B cell (primary cell): Measurements from ENCODE around the gene APOB. TPM values are rescaled to one million over a fixed set of nuclear protein-coding genes. Genes with fewer than 3 reads are reported as not detected.

Experiments
- ATAC-seq: fragments of 200-7000 bp; cut with Tn5 transposase; one replicate; pipeline ENCODE4 v1.10.0; 2021; ENCODE audit warnings: low read depth, mild to moderate bottlenecking, moderate number of reproducible peaks, moderate library complexity
- CTCF ChIA-PET: fragments of 350-600 bp; sonication (Branson Sonifier 250); formaldehyde crosslinking; loops from one replicate; lab custom pipeline; 2021; ENCODE audit warnings: antibody characterized with exemption, inconsistent platforms; lab: Charles Lee
- POLR2A ChIA-PET: fragments of 350-600 bp; sonication (Branson Sonifier 250); formaldehyde crosslinking; loops from one replicate; lab custom pipeline; 2021; ENCODE audit warnings: antibody characterized with exemption; lab: Charles Lee
- DNase-seq: peaks from one replicate; pipeline ENCODE4 v3.0.0; 2013
- H2AFZ ChIP-seq: 2 replicates; pipeline ENCODE4 v1.6.1; 2012; ENCODE audit warnings: mild to moderate bottlenecking, low read depth, low read length; ENCODE audit not compliant: insufficient read depth, poor library complexity, severe bottlenecking
- H3K27ac ChIP-seq, 2 donors: 1 replicate in 1 of 2; 2 replicates in 1 of 2; pipeline ENCODE4 v1.5.1; 2012 to 2013; ENCODE audit warnings: low read length in 2 of 2, mild to moderate bottlenecking in 2 of 2, moderate library complexity in 1 of 2
- H3K27me3 ChIP-seq, 4 experiments: fragments of 200-600 bp in 1 of 4; sonication (generic) in 1 of 4; replicated peaks in 1 of 4; 1 replicate in 2 of 4; 2 replicates in 2 of 4; pipeline versions ENCODE4 v1.6.1 to v1.7.0; 2013 to 2016; ENCODE audit warnings: low read length in 3 of 4, mild to moderate bottlenecking in 2 of 4, mixed read lengths in 1 of 4, moderate library complexity in 1 of 4; ENCODE audit not compliant: insufficient read depth in 4 of 4, control insufficient read depth in 3 of 4; ENCODE audit errors: control extremely low read depth in 1 of 4
- H3K36me3 ChIP-seq, 2 experiments: replicated peaks in 1 of 2; 1 replicate in 1 of 2; 2 replicates in 1 of 2; pipeline versions ENCODE4 v1.6.1 to v1.7.1; 2013; ENCODE audit warnings: low read length in 1 of 2; ENCODE audit not compliant: insufficient read depth in 2 of 2, control insufficient read depth in 1 of 2; ENCODE audit errors: control extremely low read depth in 1 of 2, extremely low read depth in 1 of 2
- H3K4me1 ChIP-seq, 2 donors: fragments of 200-600 bp in 1 of 2; sonication (generic) in 1 of 2; 1 replicate in 1 of 2; 2 replicates in 1 of 2; pipeline versions ENCODE4 v1.5.1 to v1.6.1; 2013 to 2017; ENCODE audit warnings: low read length in 2 of 2; ENCODE audit not compliant: control insufficient read depth in 2 of 2, insufficient read depth in 2 of 2
- H3K4me2 ChIP-seq: replicated peaks from 2 replicates; pipeline ENCODE3; 2012; ENCODE audit warnings: mild to moderate bottlenecking, low read depth, low read length; ENCODE audit not compliant: poor library complexity, severe bottlenecking
- H3K4me3 ChIP-seq, 5 experiments: fragments of 200-600 bp in 1 of 5; sonication (generic) in 1 of 5; 1 replicate in 3 of 5; 2 replicates in 2 of 5; pipeline versions ENCODE4 v1.5.1 to v1.7.0; 2011 to 2016; ENCODE audit warnings: low read length in 4 of 5, mild to moderate bottlenecking in 4 of 5, low read depth in 2 of 5, control low read depth in 1 of 5, moderate library complexity in 1 of 5; ENCODE audit not compliant: insufficient read depth in 1 of 5; ENCODE audit errors: control extremely low read depth in 1 of 5, extremely low read depth in 1 of 5
- H3K79me2 ChIP-seq: fragments of 200-600 bp; sonication (generic); one replicate; pipeline ENCODE4 v1.6.0; 2016; ENCODE audit warnings: low read length; ENCODE audit not compliant: control insufficient read depth, insufficient read depth
- H3K9ac ChIP-seq: fragments of 200-600 bp; sonication (generic); 2 replicates; pipeline ENCODE4 v1.6.1; 2017; ENCODE audit warnings: mild to moderate bottlenecking, low read length, moderate library complexity
- H3K9me3 ChIP-seq, 3 donors: one replicate each; pipeline versions ENCODE4 v1.6.1 to v1.7.1; 2013; ENCODE audit warnings: low read length in 2 of 3; ENCODE audit not compliant: control insufficient read depth in 2 of 3, insufficient read depth in 1 of 3; ENCODE audit errors: control extremely low read depth in 1 of 3
- H4K20me1 ChIP-seq: 2 replicates; pipeline ENCODE4 v1.6.0; 2012; ENCODE audit warnings: mild to moderate bottlenecking, low read length; ENCODE audit not compliant: insufficient read depth, control insufficient read depth, poor library complexity, severe bottlenecking
- H3K27ac Mint-ChIP-seq: one replicate; pipeline ENCODE4 v1.8.0; 2021; ENCODE audit warnings: mixed read lengths
- H3K27me3 Mint-ChIP-seq: one replicate; pipeline ENCODE4 v1.8.0; 2021; ENCODE audit warnings: mixed read lengths
- H3K4me1 Mint-ChIP-seq: one replicate; pipeline ENCODE4 v1.8.0; 2021; ENCODE audit warnings: mixed read lengths
- H3K4me3 Mint-ChIP-seq: one replicate; pipeline ENCODE4 v1.8.0; 2021; ENCODE audit warnings: mixed read lengths
- H3K9me3 Mint-ChIP-seq: one replicate; pipeline ENCODE4 v1.8.0; 2022; ENCODE audit warnings: mixed read lengths; ENCODE audit not compliant: insufficient read depth
- EZH2 ChIP-seq: IDR thresholded peaks from 2 replicates; pipeline ENCODE4 v1.6.1; 2012; ENCODE audit warnings: borderline replicate concordance, low read depth, mild to moderate bottlenecking, moderate library complexity, low read length; ENCODE audit not compliant: insufficient read depth, poor library complexity, severe bottlenecking
- WGBS: methylation state at CpG from one replicate; pipeline ENCODE4 v1.1.5; 2013; ENCODE audit warnings: missing lambda C conversion rate; ENCODE audit not compliant: insufficient coverage; 5-methylcytosine and 5-hydroxymethylcytosine counted together
- intact Hi-C: fragments of 100-400 bp; cut with micrococcal nuclease; formaldehyde crosslinking; loops from one replicate; pipeline ENCODE4 v1.10.0; 2022
- polyA plus RNA-seq: library from polyadenylated mRNA; depleted of rRNA; stranded (reverse); fragments of >200 nt; gene quantifications from 2 replicates; pipeline ENCODE4 v1.2.3, GENCODE V29; 2012
- total RNA-seq, 2 donors: library from RNA; stranded (reverse); fragments of 120-200 nt in 1 of 2; gene quantifications; 1 replicate in 1 of 2; 2 replicates in 1 of 2; pipeline versions ENCODE4 v1.2.3 to v1.2.4, GENCODE V29; 2013 to 2022
- TF ChIP-seq, protein P1 (sequence below): fragments of 200-600 bp; IDR thresholded peaks from one replicate; pipeline ENCODE4 v1.8.0; 2022; ENCODE audit warnings: antibody characterized with exemption, mild to moderate bottlenecking

APOB gene
- total and polyA plus RNA-seq, 2 donors (not counting 1 experiment from before 2014, with no cell fraction given) = not detected

- H3K4me3 Mint-ChIP-seq = no peak overlapping the region
- H4K20me1 ChIP-seq = no peaks in the 10 kb centered on the region
- DNase-seq (no peak), ATAC-seq (no peak)
- no peaks in the 10 kb centered on the region for H3K79me2 ChIP-seq
- H3K4me2 ChIP-seq = no peak overlapping the region
- peaks cover 9% of the 10 kb centered on the region for H3K27me3 Mint-ChIP-seq
- H3K9me3 Mint-ChIP-seq = no peaks in the 10 kb centered on the region
- H2AFZ ChIP-seq = no peak overlapping the region
- no peaks in the 10 kb centered on the region for H3K9me3 ChIP-seq
- H3K9ac ChIP-seq = no peak overlapping the region
- H3K27ac Mint-ChIP-seq = no peak overlapping the region
- peaks cover 0 to 2% (median under 1%) of the 10 kb centered on the region in 4 experiments for H3K27me3 ChIP-seq
- intact Hi-C loops = no loop called here
- no peaks in the 10 kb centered on the region for H3K4me1 Mint-ChIP-seq
- TF ChIP-seq, protein P1, sequence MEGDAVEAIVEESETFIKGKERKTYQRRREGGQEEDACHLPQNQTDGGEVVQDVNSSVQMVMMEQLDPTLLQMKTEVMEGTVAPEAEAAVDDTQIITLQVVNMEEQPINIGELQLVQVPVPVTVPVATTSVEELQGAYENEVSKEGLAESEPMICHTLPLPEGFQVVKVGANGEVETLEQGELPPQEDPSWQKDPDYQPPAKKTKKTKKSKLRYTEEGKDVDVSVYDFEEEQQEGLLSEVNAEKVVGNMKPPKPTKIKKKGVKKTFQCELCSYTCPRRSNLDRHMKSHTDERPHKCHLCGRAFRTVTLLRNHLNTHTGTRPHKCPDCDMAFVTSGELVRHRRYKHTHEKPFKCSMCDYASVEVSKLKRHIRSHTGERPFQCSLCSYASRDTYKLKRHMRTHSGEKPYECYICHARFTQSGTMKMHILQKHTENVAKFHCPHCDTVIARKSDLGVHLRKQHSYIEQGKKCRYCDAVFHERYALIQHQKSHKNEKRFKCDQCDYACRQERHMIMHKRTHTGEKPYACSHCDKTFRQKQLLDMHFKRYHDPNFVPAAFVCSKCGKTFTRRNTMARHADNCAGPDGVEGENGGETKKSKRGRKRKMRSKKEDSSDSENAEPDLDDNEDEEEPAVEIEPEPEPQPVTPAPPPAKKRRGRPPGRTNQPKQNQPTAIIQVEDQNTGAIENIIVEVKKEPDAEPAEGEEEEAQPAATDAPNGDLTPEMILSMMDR = no peak
- 94% methylated on average over 2 of the region's 3 CpGs for WGBS
- no peaks in the 10 kb centered on the region for H3K36me3 ChIP-seq
- no peak overlapping the region for H3K27ac ChIP-seq
- CTCF ChIA-PET = no interaction called here
- H3K4me1 ChIP-seq = no peaks in the 10 kb centered on the region
- POLR2A ChIA-PET = no interaction called here
- H3K4me3 ChIP-seq = no peak overlapping the region
Observed at GRCh38 chr2:21020031-21020667, 23.7 kb downstream of the APOB start.

DNA sequence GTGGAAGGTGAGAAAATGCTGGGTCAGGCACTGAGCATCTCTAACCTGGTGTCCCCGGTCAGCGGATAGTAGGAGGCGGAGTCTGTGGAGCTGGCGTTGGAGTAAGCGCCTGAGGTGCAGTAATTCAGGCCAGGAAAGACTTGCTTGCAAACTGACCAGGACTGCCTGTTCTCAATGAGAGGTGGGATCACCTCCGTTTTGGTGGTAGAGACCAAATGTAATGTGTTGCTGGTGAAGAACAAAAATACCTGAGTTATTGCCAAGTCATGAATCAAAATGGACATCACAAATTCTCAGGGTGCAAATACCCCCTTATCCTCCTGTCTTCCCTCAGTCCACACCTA lies 24.2 kb downstream of the APOB start:
- ChIA-PET CTCF (no interaction called here), POLR2A (no interaction called here)
- intact Hi-C loops = no loop called here
- DNase-seq = no peak
- 96% methylated on average over 5 of the region's 6 CpGs for WGBS
- Histone ChIP-seq H3K9ac (no peak overlapping the region), H2AFZ (no peak overlapping the region), H3K4me3 (no peak overlapping the region), H3K27me3 (peaks cover 0 to 2% (median under 1%) of the 10 kb centered on the region in 4 experiments), H4K20me1 (no peaks in the 10 kb centered on the region), H3K36me3 (no peaks in the 10 kb centered on the region), H3K79me2 (no peaks in the 10 kb centered on the region), H3K4me2 (no peak overlapping the region), H3K4me1 (no peaks in the 10 kb centered on the region), H3K9me3 (no peaks in the 10 kb centered on the region), H3K27ac (no peak overlapping the region)
- Mint-ChIP-seq H3K4me3 (no peak overlapping the region), H3K9me3 (no peaks in the 10 kb centered on the region), H3K27ac (no peak overlapping the region), H3K4me1 (no peaks in the 10 kb centered on the region), H3K27me3 (peaks cover 12% of the 10 kb centered on the region)
- TF ChIP-seq, protein P1 = no peak
- TF ChIP-seq EZH2 = no peak
- no peak for ATAC-seq
